Stimulated activated CD4-positive, alpha-beta T cell treated with anti-CD3 and anti-CD28 coated beads, Interleukin-15, amount 100 ng/mL, for 24 hours (primary cell): ENCODE data around the gene KCNJ8.
"Not testable (repeated sequence)": the region's sequence is repeated elsewhere in the genome, so short reads cannot be mapped to it uniquely, and the experiment has no call there.

Experiments used
- DNase-seq: peaks from one replicate; pipeline ENCODE4 v3.0.0-alpha.2; 2020

The KCNJ8 gene

GRCh38 chr12:21774358-21775132 is at the start of gene KCNJ8:
KCNJ8 (minus strand) TSS chr12:21774706; CDS start chr12:21773616, 1,090 bp downstream.
- DNase-seq, result peak; percentile 22

DNA sequence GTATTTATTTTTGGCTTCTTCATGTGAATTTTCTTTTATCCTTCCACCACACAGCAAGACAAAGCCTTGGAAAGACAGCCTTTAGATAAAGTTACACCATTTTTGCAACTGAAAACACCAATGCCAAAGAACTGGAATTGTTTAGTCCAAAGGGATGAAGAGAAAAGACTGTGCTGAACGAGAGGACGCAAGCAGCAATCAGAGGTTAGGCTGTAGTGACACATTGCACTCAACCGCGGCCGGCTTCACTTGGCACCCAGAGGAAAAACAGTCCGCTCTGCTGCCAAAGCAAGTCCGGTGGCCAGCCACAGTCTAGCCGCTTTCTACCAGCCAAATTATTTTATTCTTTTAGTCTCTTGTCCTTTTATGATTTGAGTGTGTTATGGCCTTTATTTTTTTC is 49.1 kb upstream of the KCNJ8 start:
- DNase-seq, result no peak

DNA sequence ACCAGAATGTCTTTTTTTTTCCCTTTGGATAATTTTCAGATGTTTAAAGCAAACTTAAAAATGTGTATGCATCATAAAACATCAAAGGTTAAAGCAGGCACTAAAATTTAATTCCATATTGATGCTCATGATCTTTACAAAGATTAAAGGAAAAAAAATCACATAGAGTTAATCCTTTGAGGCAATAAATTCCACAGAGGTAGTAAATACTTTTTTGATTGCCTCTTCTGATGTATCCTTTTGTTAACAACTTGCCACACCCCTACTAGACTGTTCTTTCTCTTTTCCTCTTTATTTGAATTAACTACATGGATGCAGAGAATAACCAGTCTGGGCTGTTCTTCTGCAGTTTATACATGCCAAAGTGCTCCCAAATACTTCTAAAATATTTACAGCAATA is 45.2 kb upstream of the KCNJ8 start:
- no peak for DNase-seq

DNA sequence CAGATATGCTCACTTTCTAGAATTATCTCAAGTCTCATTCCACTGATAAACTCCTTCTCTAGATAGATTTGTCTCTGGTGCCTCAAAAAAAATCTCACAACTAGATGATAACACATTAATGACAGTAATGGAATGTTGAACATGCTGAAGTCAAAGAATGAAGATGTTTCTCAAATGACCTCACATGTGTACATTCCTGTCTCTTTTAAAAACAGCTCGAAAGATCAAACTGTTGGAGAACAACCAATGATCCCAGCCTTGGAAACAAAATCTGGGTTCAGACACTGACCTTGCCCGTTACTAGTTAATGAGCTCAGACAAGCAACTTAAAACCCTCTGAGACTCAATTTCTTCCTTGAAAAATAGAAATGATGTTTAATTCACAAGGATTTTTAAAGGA is 44.7 kb upstream of the KCNJ8 start:
- DNase-seq, result no peak

- no peak for DNase-seq
These were observed 44.1 kb upstream of the KCNJ8 start for GRCh38 chr12:21818627-21819026.

- no peak for DNase-seq
These were observed 41.0 kb upstream of the KCNJ8 start for GRCh38 chr12:21815306-21816062.

GRCh38 chr12:21814814-21815213 is 40.3 kb upstream of the KCNJ8 start:
- no peak for DNase-seq

DNA sequence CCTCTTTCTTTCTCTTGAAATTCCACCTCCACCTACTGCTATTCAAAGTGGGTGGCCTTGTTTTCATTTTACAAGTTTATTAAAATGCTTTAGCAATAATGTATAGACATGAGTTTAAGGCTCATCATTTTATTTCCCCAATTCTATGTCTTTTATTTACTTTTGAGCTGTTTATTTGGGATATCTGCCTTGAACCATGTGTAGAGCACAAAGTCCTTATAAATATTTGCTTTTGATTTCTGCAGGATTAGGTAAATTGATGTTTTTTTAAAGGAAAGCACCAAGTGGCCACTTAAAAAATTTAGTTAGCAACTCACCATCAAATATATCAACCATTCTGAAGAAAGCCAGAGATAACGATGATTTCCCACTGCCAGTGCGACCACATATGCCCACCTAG is 39.8 kb upstream of the KCNJ8 start:
- no peak for DNase-seq

- DNase-seq, result no peak
These were observed 39.2 kb upstream of the KCNJ8 start for GRCh38 chr12:21813751-21814150.

GRCh38 chr12:21813125-21813524 is 38.6 kb upstream of the KCNJ8 start:
- DNase-seq, result no peak

DNA sequence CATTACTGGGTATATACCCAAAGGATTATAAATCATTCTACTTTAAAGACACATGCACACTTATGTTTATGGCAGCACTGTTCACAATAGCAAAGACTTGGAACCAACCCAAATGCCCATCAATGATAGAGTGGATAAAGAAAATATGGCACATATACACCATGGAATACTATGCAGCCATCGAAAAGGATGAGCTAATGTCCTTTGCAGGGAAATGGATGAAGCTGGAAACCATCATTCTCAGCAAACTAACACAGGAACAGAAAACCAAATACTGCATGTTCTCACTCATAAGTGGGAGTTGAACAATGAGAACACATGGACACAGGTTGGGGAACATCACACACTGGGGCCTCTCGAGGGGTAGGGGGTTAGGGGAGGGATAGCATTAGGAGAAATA is 37.8 kb upstream of the KCNJ8 start:
- not testable (repeated sequence) for DNase-seq

DNA sequence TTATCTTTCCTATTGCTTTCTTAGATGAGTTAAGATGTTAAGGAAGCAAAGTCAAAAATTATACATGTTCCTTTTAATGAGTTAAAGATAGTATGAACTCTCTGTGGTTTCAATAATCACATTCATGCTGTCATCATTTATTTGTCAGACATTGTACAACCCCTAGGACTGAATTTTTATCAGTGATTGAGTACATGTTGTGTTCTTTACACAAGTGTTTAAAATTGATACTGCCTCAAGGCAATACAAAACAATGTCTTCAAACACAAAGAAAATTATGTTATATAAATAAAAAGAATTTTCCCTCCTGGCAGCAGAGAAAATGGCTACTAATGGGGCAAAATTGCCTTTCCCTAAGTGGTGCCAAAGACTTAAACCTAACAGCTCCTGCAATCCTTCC is 34.6 kb upstream of the KCNJ8 start:
- DNase-seq, result no peak

GRCh38 chr12:21806255-21806654 is 31.7 kb upstream of the KCNJ8 start:
- no peak for DNase-seq

GRCh38 chr12:21801522-21802288 is 27.2 kb upstream of the KCNJ8 start:
- DNase-seq, result no peak

DNA sequence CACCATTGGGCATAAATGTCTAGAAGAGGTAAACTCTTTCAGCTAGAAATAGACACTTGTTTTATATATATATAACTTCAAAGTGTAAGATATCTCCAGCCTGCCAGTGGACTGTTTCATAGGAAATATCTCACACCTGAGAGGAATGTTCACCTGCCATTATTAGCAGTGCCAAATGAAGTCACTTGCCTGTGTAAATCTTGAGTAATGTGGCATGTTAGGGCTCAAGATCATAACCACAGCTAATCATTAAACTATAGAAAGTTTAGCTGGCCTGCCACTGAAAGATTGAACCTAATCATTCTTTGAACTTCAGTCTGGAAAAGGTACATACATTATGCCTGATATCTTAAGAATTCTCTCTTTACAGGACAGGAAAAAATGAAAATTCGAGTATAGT is 25.5 kb upstream of the KCNJ8 start:
- DNase-seq, result no peak

DNA sequence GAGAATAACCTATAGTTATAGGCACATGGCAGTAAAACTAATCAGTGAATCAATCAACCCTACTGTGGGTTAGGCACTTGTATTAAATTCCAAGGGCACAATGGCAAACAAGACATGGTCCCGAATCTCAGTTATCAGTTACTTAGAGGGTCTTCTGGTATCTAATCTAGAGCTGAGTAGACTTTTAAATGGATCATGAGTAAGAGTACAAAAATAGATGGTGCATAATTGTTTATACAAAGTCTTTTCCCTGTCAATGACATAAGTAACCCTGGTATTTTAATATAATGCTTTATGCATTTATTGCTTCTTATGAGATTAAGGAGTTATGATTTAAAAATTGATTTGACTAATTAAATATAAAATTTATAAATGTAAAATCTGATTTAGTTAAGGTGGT is 23.0 kb upstream of the KCNJ8 start:
- DNase-seq, result no peak

DNA sequence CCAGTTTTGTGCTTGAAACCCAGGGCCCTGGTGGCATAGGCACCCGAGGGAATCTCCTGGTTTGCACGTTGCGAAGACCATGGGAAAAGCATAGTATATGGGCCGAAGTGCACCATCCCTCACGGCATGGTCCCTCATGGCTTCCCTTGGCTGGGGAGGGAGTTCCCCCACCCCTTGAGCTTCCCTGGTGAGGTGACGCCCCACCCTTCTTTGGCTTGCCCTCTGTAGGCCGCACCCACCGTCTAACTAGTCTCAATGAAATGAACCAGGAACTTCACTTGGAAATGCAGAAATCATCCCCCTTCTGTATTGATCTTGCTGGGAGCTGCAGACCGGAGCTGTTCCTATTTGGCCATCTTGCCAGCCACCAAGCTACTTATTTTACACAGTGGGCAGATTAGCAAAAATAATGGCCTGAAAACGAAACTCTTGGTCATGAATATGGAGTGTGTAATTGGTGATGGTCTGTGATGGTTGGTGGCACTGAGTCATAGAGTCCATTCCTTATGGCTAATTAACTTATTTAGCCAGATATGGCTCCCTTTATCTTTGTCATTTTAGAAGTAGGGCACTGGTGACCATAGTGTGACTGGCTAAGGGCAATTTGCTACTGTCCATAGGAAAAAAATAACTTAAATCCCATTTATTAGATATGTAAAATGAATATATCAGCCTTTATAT is 21.3 kb upstream of the KCNJ8 start:
- no peak for DNase-seq

- not testable (repeated sequence) for DNase-seq
These were observed 20.5 kb upstream of the KCNJ8 start for GRCh38 chr12:21794807-21795595.

- DNase-seq, result not testable (repeated sequence)
These were observed 15.2 kb upstream of the KCNJ8 start for GRCh38 chr12:21789687-21790086.

DNA sequence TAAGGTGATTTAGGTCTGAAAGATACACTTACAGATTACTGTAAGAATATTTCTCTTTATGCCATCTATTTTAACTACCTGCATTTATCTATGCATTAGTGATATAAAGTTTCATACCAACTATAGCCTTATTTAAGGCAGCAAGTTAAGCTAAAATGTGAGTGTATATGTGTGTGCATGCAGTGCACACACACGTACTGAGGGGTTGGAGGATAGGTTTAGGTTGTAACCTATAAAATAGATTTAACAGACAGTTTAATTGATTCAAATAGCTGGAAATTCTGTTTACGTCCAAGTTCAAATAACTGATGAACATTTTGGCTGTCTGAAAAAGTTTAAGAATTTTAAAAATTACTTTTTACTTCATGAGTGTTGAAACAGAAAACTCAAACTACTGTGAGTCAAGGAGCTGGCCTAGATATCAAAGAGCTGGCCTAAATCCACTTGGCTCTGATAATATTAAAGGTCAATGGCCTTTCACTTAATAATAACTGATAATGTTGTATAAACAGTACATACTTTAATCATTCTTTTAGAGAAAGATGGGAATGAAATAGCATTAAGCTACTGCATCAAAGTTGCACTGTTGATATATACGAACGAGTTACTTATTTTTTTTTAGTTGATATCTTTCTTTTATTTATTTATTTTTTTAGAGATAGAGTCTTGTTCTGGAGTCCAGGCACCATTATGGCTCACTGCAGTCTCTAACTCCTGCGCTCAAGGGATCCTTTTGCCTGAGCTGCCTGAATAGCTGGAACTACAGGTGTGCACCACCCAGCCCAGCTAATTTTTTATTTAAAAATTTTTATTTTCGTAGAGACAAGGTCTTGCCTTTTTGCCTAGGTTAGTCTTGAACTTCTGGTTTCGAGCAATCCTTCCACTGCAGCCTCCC is 13.8 kb upstream of the KCNJ8 start:
- no peak for DNase-seq

GRCh38 chr12:21786041-21786531 is 11.6 kb upstream of the KCNJ8 start:
- no peak for DNase-seq
